HEK293 (cell line): ENCODE measurements around the gene ABCB11.

Experiments used
- CTCF ChIA-PET: fragments of 350-600 bp; formaldehyde crosslinking; extraction: SDS; loops from one replicate; lab custom pipeline; 2021; ENCODE audit warnings: antibody characterized with exemption; lab: Yijun Ruan, JAX
- POLR2A ChIA-PET: fragments of 300-600 bp; formaldehyde crosslinking; extraction: SDS; loops from one replicate; lab custom pipeline; 2020; ENCODE audit warnings: antibody characterized with exemption, inconsistent platforms; lab: Yijun Ruan, JAX
- H3K27ac ChIP-seq: fragments of 200-500 bp; sonication (Bioruptor generic); 2 replicates; pipeline ENCODE4 v1.5.1; 2014; ENCODE audit warnings: low read depth, low read length, control low read depth, inconsistent platforms; ENCODE audit errors: extremely low read depth
- H3K36me3 ChIP-seq, 2 experiments: fragments of 200-500 bp in 1 of 2; sonication (Bioruptor generic) in 1 of 2; 1 replicate in 1 of 2; 2 replicates in 1 of 2; pipeline ENCODE4 v1.5.1; 2014 to 2017; ENCODE audit warnings: inconsistent platforms in 2 of 2, low read length in 2 of 2; ENCODE audit not compliant: control insufficient read depth in 2 of 2, insufficient read depth in 1 of 2
- H3K4me1 ChIP-seq: fragments of 200-500 bp; sonication (Bioruptor generic); 2 replicates; pipeline ENCODE4 v1.5.1; 2014; ENCODE audit warnings: mild to moderate bottlenecking, low read length, inconsistent platforms; ENCODE audit not compliant: control insufficient read depth, insufficient read depth
- H3K4me3 ChIP-seq: 2 replicates; pipeline ENCODE4 v1.5.1; 2011; ENCODE audit warnings: low read depth, mild to moderate bottlenecking, control low read depth, low read length, moderate library complexity
- H3K9me3 ChIP-seq: fragments of 200-500 bp; sonication (Bioruptor generic); 2 replicates; pipeline ENCODE4 v1.5.1; 2014; ENCODE audit warnings: low read depth, low read length, inconsistent platforms; ENCODE audit not compliant: control insufficient read depth, insufficient read depth
- FEZF1 ChIP-seq: fragments of 450-650 bp; formaldehyde crosslinking; IDR thresholded peaks from 2 replicates; pipeline ENCODE4 v1.5.1; 2016; ENCODE audit warnings: missing biosample characterization, missing genetic modification characterization
- HOXD13 ChIP-seq: sonication (generic); formaldehyde crosslinking; IDR thresholded peaks from 2 replicates; pipeline ENCODE4 v1.8.0; 2022; ENCODE audit warnings: missing genetic modification reagents, borderline replicate concordance
- MZF1 ChIP-seq: fragments of 450-650 bp; formaldehyde crosslinking; IDR thresholded peaks from 2 replicates; pipeline ENCODE4 v1.5.1; 2017; ENCODE audit warnings: missing biosample characterization, missing genetic modification characterization, borderline replicate concordance
- OVOL3 ChIP-seq: fragments of 450-650 bp; formaldehyde crosslinking; IDR thresholded peaks from 2 replicates; pipeline ENCODE4 v1.5.1; 2016; ENCODE audit warnings: missing biosample characterization, missing genetic modification characterization
- SETDB1 ChIP-seq: IDR thresholded peaks from one replicate; pipeline ENCODE4 v1.6.1; 2017; ENCODE audit warnings: mild to moderate bottlenecking, low read length, moderate library complexity, mixed read lengths; ENCODE audit not compliant: insufficient read length
- SP2 ChIP-seq: fragments of 450-650 bp; formaldehyde crosslinking; IDR thresholded peaks from 2 replicates; pipeline ENCODE4 v1.5.1; 2016; ENCODE audit warnings: missing biosample characterization, missing genetic modification characterization
- TCF7L2 ChIP-seq: IDR thresholded peaks from 2 replicates; pipeline ENCODE4 v1.6.1; 2011; ENCODE audit warnings: low read depth, mild to moderate bottlenecking, inconsistent platforms, low read length, moderate library complexity, borderline replicate concordance
- ZBTB20 ChIP-seq: fragments of 450-650 bp; formaldehyde crosslinking; IDR thresholded peaks from 2 replicates; pipeline ENCODE4 v1.5.1; 2016; ENCODE audit warnings: missing biosample characterization, missing genetic modification characterization
- ZBTB6 ChIP-seq: fragments of 450-650 bp; formaldehyde crosslinking; IDR thresholded peaks from 2 replicates; pipeline ENCODE4 v1.5.1; 2017; ENCODE audit warnings: missing biosample characterization, missing genetic modification characterization
- ZNF350 ChIP-seq: fragments of 450-650 bp; formaldehyde crosslinking; IDR thresholded peaks from 2 replicates; pipeline ENCODE4 v1.5.0; 2017; ENCODE audit warnings: missing biosample characterization, mild to moderate bottlenecking, missing genetic modification characterization
- ZNF548 ChIP-seq: fragments of 450-650 bp; formaldehyde crosslinking; IDR thresholded peaks from 2 replicates; pipeline ENCODE4 v1.5.1; 2016; ENCODE audit warnings: missing biosample characterization, missing genetic modification characterization
- ZNF658 ChIP-seq: fragments of 450-650 bp; formaldehyde crosslinking; IDR thresholded peaks from 2 replicates; pipeline ENCODE4; 2016; ENCODE audit warnings: missing biosample characterization, missing genetic modification characterization
- ZNF664 ChIP-seq: fragments of 450-650 bp; formaldehyde crosslinking; IDR thresholded peaks from 2 replicates; pipeline ENCODE4 v1.5.1; 2016; ENCODE audit warnings: missing biosample characterization, missing genetic modification characterization
- ZNF747 ChIP-seq: fragments of 450-650 bp; formaldehyde crosslinking; IDR thresholded peaks from 2 replicates; pipeline ENCODE4 v1.5.1; 2016; ENCODE audit warnings: missing biosample characterization, missing genetic modification characterization
- ZNF830 ChIP-seq: fragments of 450-650 bp; IDR thresholded peaks from 2 replicates; pipeline ENCODE4 v1.5.0; 2018; ENCODE audit warnings: missing biosample characterization, missing genetic modification characterization, low read depth, mild to moderate bottlenecking, moderate library complexity
- TF ChIP-seq, protein P1 (sequence below): fragments of 450-650 bp; formaldehyde crosslinking; IDR thresholded peaks from 2 replicates; pipeline ENCODE4 v1.5.1; 2017; ENCODE audit warnings: missing biosample characterization, missing genetic modification characterization
- TF ChIP-seq, protein P2 (sequence below): fragments of 450-650 bp; formaldehyde crosslinking; optimal IDR thresholded peaks from 2 replicates; pipeline ENCODE3; 2016; ENCODE audit warnings: missing biosample characterization, mild to moderate bottlenecking, missing genetic modification characterization

The ABCB11 gene

DNA sequence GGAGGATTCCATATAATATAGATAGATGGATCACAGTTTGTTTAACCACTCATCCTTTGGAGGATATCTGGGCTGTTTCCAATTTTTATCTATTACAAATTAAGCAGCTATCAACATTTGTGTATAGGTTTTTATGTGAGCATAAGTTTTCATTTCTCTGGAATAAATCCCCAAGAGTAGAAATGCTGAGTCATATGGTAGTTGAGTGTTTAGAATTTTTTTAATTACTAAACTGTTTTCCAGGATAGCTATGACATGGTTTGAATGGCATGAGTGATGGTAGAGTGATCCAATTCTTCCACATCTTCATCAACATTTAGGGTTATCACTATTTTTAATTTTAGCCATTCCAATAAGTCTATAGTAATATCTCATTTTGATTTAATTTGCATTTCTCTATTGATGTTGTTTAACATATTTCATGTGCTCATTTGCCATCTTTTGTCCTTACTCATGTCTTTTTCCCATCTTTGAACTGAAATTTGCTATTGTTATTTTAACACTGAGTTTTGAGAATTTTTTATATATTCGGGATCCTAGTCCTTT, 31.4 kb downstream of the ABCB11 start:
- Histone ChIP-seq H3K27ac (no peak overlapping the region), H3K4me1 (no peaks in the 10 kb centered on the region), H3K9me3 (no peaks in the 10 kb centered on the region), H3K36me3 (no peaks in the 10 kb centered on the region), H3K4me3 (no peak overlapping the region)
- POLR2A ChIA-PET = no interaction called here
- CTCF ChIA-PET = interaction anchor here (0.7 kb wide), 1 partner anchor 141 kb away, joined by 4 read pairs; no protein-coding TSS in a partner anchor
- peak; percentile 57; the same call in 1 of the 2 replicates for TF ChIP-seq ZNF664
- TF ChIP-seq ZNF658 = no peak

- no peak overlapping the region for H3K4me3 ChIP-seq
- no peaks in the 10 kb centered on the region for H3K36me3 ChIP-seq
- H3K9me3 ChIP-seq = no peaks in the 10 kb centered on the region
- TF ChIP-seq MZF1 (tag by site-specific recombination) (peak; percentile 56; the same call in 1 of the 2 replicates), OVOL3 (tag by site-specific recombination) (no peak), ZNF548 (tag by site-specific recombination) (no peak)
- CTCF ChIA-PET = interaction anchor here (0.6 kb wide), 1 partner anchor 145 kb away, joined by 4 read pairs; no protein-coding TSS in a partner anchor
- no peak overlapping the region for H3K27ac ChIP-seq
- H3K4me1 ChIP-seq = no peaks in the 10 kb centered on the region
- POLR2A ChIA-PET = no interaction called here
Observed at GRCh38 chr2:168998609-168999211, 32.4 kb downstream of the ABCB11 start.

- H3K4me1 ChIP-seq = no peaks in the 10 kb centered on the region
- POLR2A ChIA-PET = no interaction called here
- no peaks in the 10 kb centered on the region for H3K9me3 ChIP-seq
- no peak overlapping the region for H3K4me3 ChIP-seq
- CTCF ChIA-PET = no interaction called here
- TF ChIP-seq ZNF830 (tag by site-specific recombination) (no peak), HOXD13 (CRISPR knock-in tag) (no peak), ZNF350 (no peak), ZNF548 (tag by site-specific recombination) (no peak), ZBTB6 (no peak), ZNF747 (tag by site-specific recombination) (no peak), ZBTB20 (tag by site-specific recombination) (no peak), SP2 (no peak), MZF1 (tag by site-specific recombination) (no peak)
- TF ChIP-seq, protein P1, sequence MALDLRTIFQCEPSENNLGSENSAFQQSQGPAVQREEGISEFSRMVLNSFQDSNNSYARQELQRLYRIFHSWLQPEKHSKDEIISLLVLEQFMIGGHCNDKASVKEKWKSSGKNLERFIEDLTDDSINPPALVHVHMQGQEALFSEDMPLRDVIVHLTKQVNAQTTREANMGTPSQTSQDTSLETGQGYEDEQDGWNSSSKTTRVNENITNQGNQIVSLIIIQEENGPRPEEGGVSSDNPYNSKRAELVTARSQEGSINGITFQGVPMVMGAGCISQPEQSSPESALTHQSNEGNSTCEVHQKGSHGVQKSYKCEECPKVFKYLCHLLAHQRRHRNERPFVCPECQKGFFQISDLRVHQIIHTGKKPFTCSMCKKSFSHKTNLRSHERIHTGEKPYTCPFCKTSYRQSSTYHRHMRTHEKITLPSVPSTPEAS = no peak
- TF ChIP-seq, protein P2, sequence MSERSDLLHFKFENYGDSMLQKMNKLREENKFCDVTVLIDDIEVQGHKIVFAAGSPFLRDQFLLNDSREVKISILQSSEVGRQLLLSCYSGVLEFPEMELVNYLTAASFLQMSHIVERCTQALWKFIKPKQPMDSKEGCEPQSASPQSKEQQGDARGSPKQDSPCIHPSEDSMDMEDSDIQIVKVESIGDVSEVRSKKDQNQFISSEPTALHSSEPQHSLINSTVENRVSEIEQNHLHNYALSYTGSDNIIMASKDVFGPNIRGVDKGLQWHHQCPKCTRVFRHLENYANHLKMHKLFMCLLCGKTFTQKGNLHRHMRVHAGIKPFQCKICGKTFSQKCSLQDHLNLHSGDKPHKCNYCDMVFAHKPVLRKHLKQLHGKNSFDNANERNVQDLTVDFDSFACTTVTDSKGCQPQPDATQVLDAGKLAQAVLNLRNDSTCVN (tag by site-specific recombination) = no peak
- H3K36me3 ChIP-seq = no peaks in the 10 kb centered on the region
- no peak overlapping the region for H3K27ac ChIP-seq
Observed at GRCh38 chr2:168997794-168998193, 33.3 kb downstream of the ABCB11 start.

DNA sequence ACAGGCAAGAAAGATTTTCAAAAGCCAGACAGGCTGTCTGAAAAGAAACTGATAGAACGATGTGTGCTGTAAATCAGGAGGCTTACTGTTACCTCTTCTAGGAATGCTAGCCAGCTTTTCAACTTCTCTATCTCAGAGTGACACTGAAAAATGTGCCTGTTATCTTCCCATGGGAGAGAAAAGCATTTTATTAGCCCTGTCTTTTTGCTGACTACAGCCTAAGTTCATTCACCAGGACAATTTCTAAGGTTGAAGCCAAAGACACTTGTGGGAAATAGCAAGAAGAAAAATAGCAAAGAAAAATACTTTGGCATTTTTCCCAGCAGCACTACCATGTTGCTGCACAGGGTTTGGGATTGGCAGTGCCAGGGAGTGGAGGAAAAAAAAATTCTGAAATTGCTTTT, 34.0 kb downstream of the ABCB11 start:
- no peaks in the 10 kb centered on the region for H3K9me3 ChIP-seq
- no peak for TF ChIP-seq SETDB1
- TF ChIP-seq FEZF1 = peak; percentile 27; the same call in 1 of the 2 replicates
- TF ChIP-seq TCF7L2 = no peak
- TF ChIP-seq, all 188 proteins: peak for 1
- no peaks in the 10 kb centered on the region for H3K36me3 ChIP-seq
- no peak overlapping the region for H3K4me3 ChIP-seq
- ChIA-PET POLR2A (no interaction called here), CTCF (no interaction called here)
- no peak overlapping the region for H3K27ac ChIP-seq
- no peaks in the 10 kb centered on the region for H3K4me1 ChIP-seq
